Erythroblast (primary cell): ENCODE data around the gene THUMPD2.

ENCODE experiments used
- GATA1 ChIP-seq: IDR thresholded peaks from 2 replicates; pipeline ENCODE4 v1.6.1; 2011; ENCODE audit warnings: low read depth, mild to moderate bottlenecking, control low read depth, low read length, moderate library complexity
- POLR2A ChIP-seq: IDR thresholded peaks from 2 replicates; pipeline ENCODE4 v1.6.1; 2011; ENCODE audit warnings: mild to moderate bottlenecking, low read length

- TF ChIP-seq POLR2A: no peak
- TF ChIP-seq GATA1: no peak
Measured at GRCh38 chr2:39689272-39689841, 89.7 kb downstream of the THUMPD2 start.
